ENCODE results near the gene MATN4.

DNA sequence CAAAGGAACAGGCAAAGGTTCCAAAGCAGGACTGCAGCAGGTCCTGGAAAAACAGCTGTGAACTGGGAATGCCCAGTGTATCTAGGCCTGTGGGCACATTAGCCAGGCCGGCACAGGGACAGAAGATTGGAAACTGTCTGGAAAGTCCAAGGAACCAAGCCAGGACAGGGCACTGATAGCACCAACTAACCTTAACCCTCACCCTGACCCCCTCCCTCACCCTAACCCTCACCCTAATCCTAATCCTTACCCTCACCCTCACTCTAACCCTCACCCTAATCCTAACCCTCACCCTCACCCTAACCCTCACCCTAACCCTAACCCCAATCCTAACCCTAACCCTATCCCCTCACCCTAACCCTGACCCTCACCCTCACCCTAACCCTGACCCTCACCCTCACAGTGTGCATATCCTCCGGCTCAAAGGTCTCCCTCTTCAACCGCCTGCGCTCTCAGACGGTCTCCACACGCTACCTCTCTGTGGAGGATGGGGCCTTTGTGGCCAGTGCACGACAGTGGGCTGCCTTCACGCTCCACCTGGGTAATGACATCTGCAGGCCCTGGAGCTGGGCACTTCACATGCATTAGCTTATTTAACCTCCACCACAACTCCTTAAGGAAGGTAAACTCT, 5.1 kb upstream of the MATN4 start:
- TF ChIP-seq, protein P1, sequence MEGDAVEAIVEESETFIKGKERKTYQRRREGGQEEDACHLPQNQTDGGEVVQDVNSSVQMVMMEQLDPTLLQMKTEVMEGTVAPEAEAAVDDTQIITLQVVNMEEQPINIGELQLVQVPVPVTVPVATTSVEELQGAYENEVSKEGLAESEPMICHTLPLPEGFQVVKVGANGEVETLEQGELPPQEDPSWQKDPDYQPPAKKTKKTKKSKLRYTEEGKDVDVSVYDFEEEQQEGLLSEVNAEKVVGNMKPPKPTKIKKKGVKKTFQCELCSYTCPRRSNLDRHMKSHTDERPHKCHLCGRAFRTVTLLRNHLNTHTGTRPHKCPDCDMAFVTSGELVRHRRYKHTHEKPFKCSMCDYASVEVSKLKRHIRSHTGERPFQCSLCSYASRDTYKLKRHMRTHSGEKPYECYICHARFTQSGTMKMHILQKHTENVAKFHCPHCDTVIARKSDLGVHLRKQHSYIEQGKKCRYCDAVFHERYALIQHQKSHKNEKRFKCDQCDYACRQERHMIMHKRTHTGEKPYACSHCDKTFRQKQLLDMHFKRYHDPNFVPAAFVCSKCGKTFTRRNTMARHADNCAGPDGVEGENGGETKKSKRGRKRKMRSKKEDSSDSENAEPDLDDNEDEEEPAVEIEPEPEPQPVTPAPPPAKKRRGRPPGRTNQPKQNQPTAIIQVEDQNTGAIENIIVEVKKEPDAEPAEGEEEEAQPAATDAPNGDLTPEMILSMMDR (IDR thresholded peaks at IDR 0.05; ENCODE audit: insufficient read depth, low read length): no peak
- TF ChIP-seq GABPA (IDR thresholded peaks at IDR 0.05; ENCODE audit: low read depth) (no peak), POLR2AphosphoS5 (IDR thresholded peaks at IDR 0.05; ENCODE audit: low read depth) (no peak)
- TF ChIP-seq, protein P2, sequence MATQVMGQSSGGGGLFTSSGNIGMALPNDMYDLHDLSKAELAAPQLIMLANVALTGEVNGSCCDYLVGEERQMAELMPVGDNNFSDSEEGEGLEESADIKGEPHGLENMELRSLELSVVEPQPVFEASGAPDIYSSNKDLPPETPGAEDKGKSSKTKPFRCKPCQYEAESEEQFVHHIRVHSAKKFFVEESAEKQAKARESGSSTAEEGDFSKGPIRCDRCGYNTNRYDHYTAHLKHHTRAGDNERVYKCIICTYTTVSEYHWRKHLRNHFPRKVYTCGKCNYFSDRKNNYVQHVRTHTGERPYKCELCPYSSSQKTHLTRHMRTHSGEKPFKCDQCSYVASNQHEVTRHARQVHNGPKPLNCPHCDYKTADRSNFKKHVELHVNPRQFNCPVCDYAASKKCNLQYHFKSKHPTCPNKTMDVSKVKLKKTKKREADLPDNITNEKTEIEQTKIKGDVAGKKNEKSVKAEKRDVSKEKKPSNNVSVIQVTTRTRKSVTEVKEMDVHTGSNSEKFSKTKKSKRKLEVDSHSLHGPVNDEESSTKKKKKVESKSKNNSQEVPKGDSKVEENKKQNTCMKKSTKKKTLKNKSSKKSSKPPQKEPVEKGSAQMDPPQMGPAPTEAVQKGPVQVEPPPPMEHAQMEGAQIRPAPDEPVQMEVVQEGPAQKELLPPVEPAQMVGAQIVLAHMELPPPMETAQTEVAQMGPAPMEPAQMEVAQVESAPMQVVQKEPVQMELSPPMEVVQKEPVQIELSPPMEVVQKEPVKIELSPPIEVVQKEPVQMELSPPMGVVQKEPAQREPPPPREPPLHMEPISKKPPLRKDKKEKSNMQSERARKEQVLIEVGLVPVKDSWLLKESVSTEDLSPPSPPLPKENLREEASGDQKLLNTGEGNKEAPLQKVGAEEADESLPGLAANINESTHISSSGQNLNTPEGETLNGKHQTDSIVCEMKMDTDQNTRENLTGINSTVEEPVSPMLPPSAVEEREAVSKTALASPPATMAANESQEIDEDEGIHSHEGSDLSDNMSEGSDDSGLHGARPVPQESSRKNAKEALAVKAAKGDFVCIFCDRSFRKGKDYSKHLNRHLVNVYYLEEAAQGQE (IDR thresholded peaks at IDR 0.05; ENCODE audit: insufficient replicate concordance, low read depth): no peak
